ENCODE results near the gene DEAF1. TPM values are rescaled to one million over a fixed set of nuclear protein-coding genes. Genes with fewer than 3 reads are reported as not detected.
"Not testable (repeated sequence)": the region's sequence is repeated elsewhere in the genome, so short reads cannot be mapped to it uniquely, and the experiment has no call there.

Gene DEAF1
- total RNA-seq, 2 donors from 2014 or later, result 15.8 to 28.0 TPM

- intact Hi-C loops (cut with DNase I), result no loop called here
- Histone ChIP-seq H3K4me1 (peaks cover 40% of the 10 kb centered on the region), H3K9me3 (no peaks in the 10 kb centered on the region), H3K36me3 (replicated peaks in 1 of 2; ENCODE audit: insufficient read depth in 1 of 2, low read depth in 2 of 2) (no peaks in the 10 kb centered on the region), H3K27ac (peak overlapping the region in 3 of 4 donors; percentile 28 to 99 (median 98)), H3K27me3 (no peaks in the 10 kb centered on the region), H3K4me3 (no peak overlapping the region)
- DNase-seq (no peak), ATAC-seq (no peak)
- WGBS, 2 donors, result 62 to 72% methylated on average over 6 to 13 of the region's 13 CpGs
- no peak for TF ChIP-seq POLR2A (IDR thresholded peaks at IDR 0.05)
- no peak for TF ChIP-seq CTCF (IDR thresholded peaks at IDR 0.05)
Measured at GRCh38 chr11:693415-693831, 1.6 kb downstream of the DEAF1 start.

- peak in 2 of 4 donors; percentile 52 to 67 for DNase-seq
- intact Hi-C loops (cut with DNase I), result no loop called here
- Histone ChIP-seq H3K27ac (peak overlapping the region in 1 of 4 donors; percentile 18), H3K36me3 (replicated peaks in 1 of 2; ENCODE audit: insufficient read depth in 1 of 2, low read depth in 2 of 2) (no peaks in the 10 kb centered on the region), H3K27me3 (no peaks in the 10 kb centered on the region), H3K9me3 (no peaks in the 10 kb centered on the region), H3K4me1 (peaks cover 37% of the 10 kb centered on the region), H3K4me3 (no peak overlapping the region)
- TF ChIP-seq CTCF (IDR thresholded peaks at IDR 0.05), result no peak
- no peak for TF ChIP-seq POLR2A (IDR thresholded peaks at IDR 0.05)
- no peak for ATAC-seq
- WGBS, 2 donors, result 72 to 86% methylated on average over 17 to 23 of the region's 23 CpGs
Measured at GRCh38 chr11:692824-693414, 2.1 kb downstream of the DEAF1 start.

- Histone ChIP-seq H3K27me3 (no peaks in the 10 kb centered on the region), H3K9me3 (no peaks in the 10 kb centered on the region), H3K36me3 (replicated peaks in 1 of 2; ENCODE audit: insufficient read depth in 1 of 2, low read depth in 2 of 2) (peaks cover 0 to 1% of the 10 kb centered on the region in 2 donors), H3K27ac (peak overlapping the region in 2 of 4 donors; percentile 18 to 34), H3K4me3 (no peak overlapping the region), H3K4me1 (peaks cover 28% of the 10 kb centered on the region)
- intact Hi-C loops (cut with DNase I), result no loop called here
- WGBS, 2 donors, result 90 to 95% methylated on average over 12 to 18 of the region's 18 CpGs
- no peak for ATAC-seq
- no peak for DNase-seq
- TF ChIP-seq CTCF (IDR thresholded peaks at IDR 0.05) (no peak), POLR2A (IDR thresholded peaks at IDR 0.05) (no peak)
Measured at GRCh38 chr11:691710-692590, 3.1 kb downstream of the DEAF1 start.

- 54 to 66% methylated on average over 25 to 27 of the region's 27 CpGs for WGBS, 2 donors
- no peak for ATAC-seq
- no peaks in the 10 kb centered on the region for H3K27me3 ChIP-seq
Measured at GRCh38 chr11:690738-691633, 4.0 kb downstream of the DEAF1 start.

GRCh38 chr11:690244-690643, 4.8 kb downstream of the DEAF1 start:
- H3K4me1 ChIP-seq, result peaks cover 19% of the 10 kb centered on the region
- 92 to 100% methylated on average over 3 of the region's 3 CpGs for WGBS, 2 donors
- DNase-seq; H3K27ac ChIP-seq; intact Hi-C loops (cut with DNase I); ATAC-seq; H3K36me3 ChIP-seq (replicated peaks in 1 of 2; ENCODE audit: insufficient read depth in 1 of 2, low read depth in 2 of 2); H3K27me3 ChIP-seq; H3K4me3 ChIP-seq; H3K9me3 ChIP-seq: not testable (repeated sequence)

More at GRCh38 chr11:690738-691633, 4.0 kb downstream of the DEAF1 start:
- TF ChIP-seq CTCF (IDR thresholded peaks at IDR 0.05) (peak in 1 of 7 experiments; percentile 4), POLR2A (IDR thresholded peaks at IDR 0.05) (no peak)
- DNase-seq, result peak in 2 of 4 donors; percentile 50 to 81
- H3K4me3 ChIP-seq, result no peak overlapping the region
- H3K9me3 ChIP-seq, result no peaks in the 10 kb centered on the region
- H3K4me1 ChIP-seq, result peaks cover 19% of the 10 kb centered on the region
- H3K36me3 ChIP-seq (replicated peaks in 1 of 2; ENCODE audit: insufficient read depth in 1 of 2, low read depth in 2 of 2), result peaks cover 0 to 6% of the 10 kb centered on the region in 2 donors
- peak overlapping the region in 2 of 4 donors; percentile 19 to 34 for H3K27ac ChIP-seq
- intact Hi-C loops (cut with DNase I), result no loop called here

All from body of pancreas (tissue), 4 donors.